GM23338 (cell line): Measurements from ENCODE around the gene ZNF532. TPM values are rescaled to one million over a fixed set of nuclear protein-coding genes. Genes with fewer than 3 reads are reported as not detected.

Experiments
- ATAC-seq: fragments of 200-7000 bp; cut with Tn5 transposase; 3 replicates; pipeline ENCODE4 v1.9.1; 2020
- DNase-seq: peaks from one replicate; pipeline ENCODE4 v3.0.0-alpha.2; 2015; ENCODE audit warnings: low spot score
- H2AFZ ChIP-seq: fragments of 200-600 bp; sonication (generic); 2 replicates; pipeline ENCODE4 v1.8.0; 2016; ENCODE audit warnings: antibody characterized with exemption, mild to moderate bottlenecking, moderate library complexity
- H3F3A ChIP-seq: fragments of 200-600 bp; sonication (generic); replicated peaks from 2 replicates; pipeline ENCODE4 v1.8.0; 2017; ENCODE audit warnings: antibody characterized with exemption, mixed run types, low read depth
- H3K27ac ChIP-seq: fragments of 200-600 bp; sonication (generic); 2 replicates; pipeline ENCODE4 v1.6.1; 2016; ENCODE audit warnings: low read depth
- H3K27me3 ChIP-seq: fragments of 200-600 bp; sonication (generic); 2 replicates; pipeline ENCODE4 v1.8.0; 2016; ENCODE audit warnings: mild to moderate bottlenecking, mixed run types, moderate library complexity; ENCODE audit not compliant: insufficient read depth
- H3K36me3 ChIP-seq: fragments of 200-600 bp; sonication (generic); 2 replicates; pipeline ENCODE4 v1.8.0; 2016; ENCODE audit warnings: mild to moderate bottlenecking; ENCODE audit not compliant: insufficient read depth
- H3K4me1 ChIP-seq: fragments of 200-600 bp; sonication (generic); 2 replicates; pipeline ENCODE4 v1.8.0; 2016; ENCODE audit warnings: mild to moderate bottlenecking, moderate library complexity; ENCODE audit not compliant: insufficient read depth
- H3K4me2 ChIP-seq: fragments of 200-600 bp; sonication (generic); 2 replicates; pipeline ENCODE4 v1.7.1; 2017; ENCODE audit warnings: mixed run types
- H3K4me3 ChIP-seq: fragments of 200-600 bp; sonication (generic); 2 replicates; pipeline ENCODE4 v1.6.1; 2016; ENCODE audit warnings: mixed run types
- H3K79me2 ChIP-seq: fragments of 200-600 bp; sonication (generic); replicated peaks from 2 replicates; pipeline ENCODE4 v1.8.0; 2017; ENCODE audit warnings: mild to moderate bottlenecking; ENCODE audit not compliant: insufficient read depth
- H3K9me2 ChIP-seq: fragments of 200-600 bp; sonication (generic); 2 replicates; pipeline ENCODE4 v1.8.0; 2017; ENCODE audit not compliant: insufficient read depth
- H4K20me1 ChIP-seq: fragments of 200-600 bp; sonication (generic); replicated peaks from 2 replicates; pipeline ENCODE4 v1.8.0; 2017; ENCODE audit warnings: mild to moderate bottlenecking; ENCODE audit not compliant: insufficient read depth
- H3K27ac Mint-ChIP-seq: 2 replicates; pipeline ENCODE4 v1.8.0; 2020; ENCODE audit warnings: inconsistent platforms, mild to moderate bottlenecking, moderate library complexity, mixed read lengths
- H3K27me3 Mint-ChIP-seq: 3 replicates; pipeline ENCODE4 v1.8.0; 2022; ENCODE audit warnings: low read depth, mild to moderate bottlenecking, moderate library complexity, mixed read lengths, inconsistent platforms; ENCODE audit not compliant: insufficient read depth, poor library complexity
- H3K36me3 Mint-ChIP-seq: 3 replicates; pipeline ENCODE4 v1.8.0; 2021; ENCODE audit warnings: low read depth, mild to moderate bottlenecking, inconsistent platforms, moderate library complexity, mixed read lengths
- H3K4me1 Mint-ChIP-seq: 3 replicates; pipeline ENCODE4 v1.8.0; 2020; ENCODE audit warnings: mild to moderate bottlenecking, inconsistent platforms, mixed read lengths
- H3K4me3 Mint-ChIP-seq: 3 replicates; pipeline ENCODE4 v1.8.0; 2021; ENCODE audit warnings: moderate library complexity, mild to moderate bottlenecking, inconsistent platforms, mixed read lengths
- H3K9me3 Mint-ChIP-seq: 3 replicates; pipeline ENCODE4 v1.8.0; 2020; ENCODE audit warnings: moderate library complexity, mild to moderate bottlenecking, inconsistent platforms, mixed read lengths
- CREB1 ChIP-seq: fragments of 250-450 bp; sonication (Bioruptor Pico); IDR thresholded peaks from 2 replicates; pipeline ENCODE4 v1.5.0; 2020; ENCODE audit warnings: low read depth, mild to moderate bottlenecking, moderate library complexity
- EZH2 ChIP-seq: fragments of 200-600 bp; sonication (generic); IDR thresholded peaks from one replicate; pipeline ENCODE4 v1.8.0; 2017; ENCODE audit warnings: antibody characterized with exemption, mild to moderate bottlenecking, low read depth; ENCODE audit not compliant: unreplicated experiment
- EZH2phosphoT487 ChIP-seq: fragments of 200-600 bp; sonication (generic); IDR thresholded peaks from one replicate; pipeline ENCODE4 v1.8.1; 2018; ENCODE audit warnings: antibody characterized with exemption; ENCODE audit not compliant: unreplicated experiment
- JUNB ChIP-seq: IDR thresholded peaks from one replicate; pipeline ENCODE4 v1.6.1; 2016; ENCODE audit warnings: antibody characterized with exemption; ENCODE audit not compliant: unreplicated experiment
- NANOG ChIP-seq: IDR thresholded peaks from 2 replicates; pipeline ENCODE4 v1.6.1; 2016; ENCODE audit warnings: antibody characterized with exemption, borderline replicate concordance
- POLR2AphosphoS5 ChIP-seq: IDR thresholded peaks from 2 replicates; pipeline ENCODE4 v1.6.1; 2016; ENCODE audit warnings: antibody characterized with exemption, low read depth
- STAT1 ChIP-seq: IDR thresholded peaks from one replicate; pipeline ENCODE4 v1.6.1; 2016; ENCODE audit warnings: antibody characterized with exemption; ENCODE audit not compliant: unreplicated experiment
- ZNF114 ChIP-seq: fragments of 250-450 bp; sonication (Bioruptor Pico); IDR thresholded peaks from 2 replicates; pipeline ENCODE4 v1.5.0; 2020; ENCODE audit warnings: mild to moderate bottlenecking, moderate library complexity
- ZNF331 ChIP-seq: fragments of 250-450 bp; sonication (Bioruptor Pico); IDR thresholded peaks from 2 replicates; pipeline ENCODE4 v1.5.0; 2020; ENCODE audit warnings: low read depth, mild to moderate bottlenecking, moderate library complexity
- ZNF462 ChIP-seq: fragments of 250-450 bp; sonication (Bioruptor Pico); IDR thresholded peaks from 2 replicates; pipeline ENCODE4 v1.5.0; 2020; ENCODE audit warnings: mild to moderate bottlenecking, moderate library complexity
- polyA plus RNA-seq: library from polyadenylated mRNA; unstranded; fragments of >200 nt; fragmentation: Nextera tagmentation; extraction: Ambion mirVana; gene quantifications from 2 replicates; pipeline ENCODE4 v1.2.1, GENCODE V29; 2016
- total RNA-seq: library from RNA; depleted of rRNA; stranded (reverse); fragments of >200 nt; shearing (Covaris generic); gene quantifications from 2 replicates; pipeline ENCODE4 v1.2.3, GENCODE V29; 2014
- TF ChIP-seq, protein P1 (sequence below), 2 experiments: fragments of 200-600 bp in 1 of 2; sonication (generic) in 1 of 2; conservative IDR thresholded peaks; 2 replicates each; pipeline versions ENCODE4 v1.5.1 to v1.6.1; 2016 to 2017; ENCODE audit warnings: antibody characterized with exemption in 2 of 2, low read depth in 2 of 2, mild to moderate bottlenecking in 2 of 2, moderate library complexity in 1 of 2
- TF ChIP-seq, protein P2 (sequence below): IDR thresholded peaks from one replicate; pipeline ENCODE4 v1.6.1; 2018; ENCODE audit warnings: antibody characterized with exemption; ENCODE audit not compliant: unreplicated experiment
- TF ChIP-seq, protein P3 (sequence below): IDR thresholded peaks from 2 replicates; pipeline ENCODE4 v1.6.1; 2016; ENCODE audit warnings: antibody characterized with exemption

The ZNF532 gene
- total and polyA plus RNA-seq, 2 experiments from 2014 or later = 51.5 to 225 TPM

DNA sequence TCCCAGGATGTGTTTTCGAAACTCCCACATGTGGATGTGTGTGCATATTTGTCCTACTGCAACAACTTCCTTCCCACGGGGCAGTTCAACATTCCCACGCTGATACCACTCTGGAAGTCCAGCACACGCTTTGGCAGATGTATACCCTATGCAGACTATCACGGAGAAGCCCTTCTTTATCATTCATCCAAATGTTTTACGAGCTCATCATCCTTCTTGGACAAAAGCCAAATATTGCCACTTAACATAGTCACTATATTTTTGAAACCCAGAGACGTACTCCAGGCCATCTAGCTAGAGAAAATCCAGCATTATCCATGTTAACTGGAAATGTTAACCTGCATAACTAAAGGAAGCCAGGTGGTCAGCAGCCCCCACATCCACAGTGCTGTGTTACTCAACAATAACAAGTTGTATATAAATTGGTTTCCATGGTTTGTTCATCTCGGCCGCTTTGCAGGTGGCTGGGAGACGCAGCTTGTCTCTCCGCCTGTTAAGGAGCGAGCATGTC lies 131.5 kb downstream of the ZNF532 start:
- H3K27ac Mint-ChIP-seq = no peak overlapping the region
- Histone ChIP-seq H3K36me3 (no peaks in the 10 kb centered on the region), H3K4me3 (no peak overlapping the region), H3K9me2 (peaks cover 2% of the 10 kb centered on the region; the same call in 1 of the 2 replicates), H2AFZ (no peak overlapping the region), H3K27ac (no peak overlapping the region), H4K20me1 (no peaks in the 10 kb centered on the region), H3K79me2 (no peaks in the 10 kb centered on the region), H3K4me2 (0 out of 2 replicates have a peak overlapping the region, but pooled peaks have one; percentile 29), H3K4me1 (peaks cover 23% of the 10 kb centered on the region), H3K27me3 (no peaks in the 10 kb centered on the region), H3F3A (0 out of 2 replicates have a peak, but pooled peaks cover 3% of the 10 kb centered on the region)
- no peak overlapping the region for H3K4me3 Mint-ChIP-seq
- peaks cover 24% of the 10 kb centered on the region for H3K4me1 Mint-ChIP-seq
- no peak for ATAC-seq
- H3K36me3 Mint-ChIP-seq = no peaks in the 10 kb centered on the region
- TF ChIP-seq JUNB (no peak), STAT1 (no peak), POLR2AphosphoS5 (no peak), EZH2 (no peak), CREB1 (no peak), ZNF114 (CRISPR knock-in tag) (no peak), NANOG (no peak), ZNF462 (CRISPR knock-in tag) (no peak), EZH2phosphoT487 (no peak), ZNF331 (CRISPR knock-in tag) (no peak)
- TF ChIP-seq, protein P1, sequence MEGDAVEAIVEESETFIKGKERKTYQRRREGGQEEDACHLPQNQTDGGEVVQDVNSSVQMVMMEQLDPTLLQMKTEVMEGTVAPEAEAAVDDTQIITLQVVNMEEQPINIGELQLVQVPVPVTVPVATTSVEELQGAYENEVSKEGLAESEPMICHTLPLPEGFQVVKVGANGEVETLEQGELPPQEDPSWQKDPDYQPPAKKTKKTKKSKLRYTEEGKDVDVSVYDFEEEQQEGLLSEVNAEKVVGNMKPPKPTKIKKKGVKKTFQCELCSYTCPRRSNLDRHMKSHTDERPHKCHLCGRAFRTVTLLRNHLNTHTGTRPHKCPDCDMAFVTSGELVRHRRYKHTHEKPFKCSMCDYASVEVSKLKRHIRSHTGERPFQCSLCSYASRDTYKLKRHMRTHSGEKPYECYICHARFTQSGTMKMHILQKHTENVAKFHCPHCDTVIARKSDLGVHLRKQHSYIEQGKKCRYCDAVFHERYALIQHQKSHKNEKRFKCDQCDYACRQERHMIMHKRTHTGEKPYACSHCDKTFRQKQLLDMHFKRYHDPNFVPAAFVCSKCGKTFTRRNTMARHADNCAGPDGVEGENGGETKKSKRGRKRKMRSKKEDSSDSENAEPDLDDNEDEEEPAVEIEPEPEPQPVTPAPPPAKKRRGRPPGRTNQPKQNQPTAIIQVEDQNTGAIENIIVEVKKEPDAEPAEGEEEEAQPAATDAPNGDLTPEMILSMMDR (conservative IDR thresholded peaks at IDR 0.05; ENCODE audit: low read depth in 2 of 2) = no peak
- TF ChIP-seq, protein P2, sequence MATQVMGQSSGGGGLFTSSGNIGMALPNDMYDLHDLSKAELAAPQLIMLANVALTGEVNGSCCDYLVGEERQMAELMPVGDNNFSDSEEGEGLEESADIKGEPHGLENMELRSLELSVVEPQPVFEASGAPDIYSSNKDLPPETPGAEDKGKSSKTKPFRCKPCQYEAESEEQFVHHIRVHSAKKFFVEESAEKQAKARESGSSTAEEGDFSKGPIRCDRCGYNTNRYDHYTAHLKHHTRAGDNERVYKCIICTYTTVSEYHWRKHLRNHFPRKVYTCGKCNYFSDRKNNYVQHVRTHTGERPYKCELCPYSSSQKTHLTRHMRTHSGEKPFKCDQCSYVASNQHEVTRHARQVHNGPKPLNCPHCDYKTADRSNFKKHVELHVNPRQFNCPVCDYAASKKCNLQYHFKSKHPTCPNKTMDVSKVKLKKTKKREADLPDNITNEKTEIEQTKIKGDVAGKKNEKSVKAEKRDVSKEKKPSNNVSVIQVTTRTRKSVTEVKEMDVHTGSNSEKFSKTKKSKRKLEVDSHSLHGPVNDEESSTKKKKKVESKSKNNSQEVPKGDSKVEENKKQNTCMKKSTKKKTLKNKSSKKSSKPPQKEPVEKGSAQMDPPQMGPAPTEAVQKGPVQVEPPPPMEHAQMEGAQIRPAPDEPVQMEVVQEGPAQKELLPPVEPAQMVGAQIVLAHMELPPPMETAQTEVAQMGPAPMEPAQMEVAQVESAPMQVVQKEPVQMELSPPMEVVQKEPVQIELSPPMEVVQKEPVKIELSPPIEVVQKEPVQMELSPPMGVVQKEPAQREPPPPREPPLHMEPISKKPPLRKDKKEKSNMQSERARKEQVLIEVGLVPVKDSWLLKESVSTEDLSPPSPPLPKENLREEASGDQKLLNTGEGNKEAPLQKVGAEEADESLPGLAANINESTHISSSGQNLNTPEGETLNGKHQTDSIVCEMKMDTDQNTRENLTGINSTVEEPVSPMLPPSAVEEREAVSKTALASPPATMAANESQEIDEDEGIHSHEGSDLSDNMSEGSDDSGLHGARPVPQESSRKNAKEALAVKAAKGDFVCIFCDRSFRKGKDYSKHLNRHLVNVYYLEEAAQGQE = no peak
- TF ChIP-seq, protein P3, sequence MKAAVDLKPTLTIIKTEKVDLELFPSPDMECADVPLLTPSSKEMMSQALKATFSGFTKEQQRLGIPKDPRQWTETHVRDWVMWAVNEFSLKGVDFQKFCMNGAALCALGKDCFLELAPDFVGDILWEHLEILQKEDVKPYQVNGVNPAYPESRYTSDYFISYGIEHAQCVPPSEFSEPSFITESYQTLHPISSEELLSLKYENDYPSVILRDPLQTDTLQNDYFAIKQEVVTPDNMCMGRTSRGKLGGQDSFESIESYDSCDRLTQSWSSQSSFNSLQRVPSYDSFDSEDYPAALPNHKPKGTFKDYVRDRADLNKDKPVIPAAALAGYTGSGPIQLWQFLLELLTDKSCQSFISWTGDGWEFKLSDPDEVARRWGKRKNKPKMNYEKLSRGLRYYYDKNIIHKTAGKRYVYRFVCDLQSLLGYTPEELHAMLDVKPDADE = no peak
- no peaks in the 10 kb centered on the region for H3K9me3 Mint-ChIP-seq
- DNase-seq = no peak
- peaks cover 4% of the 10 kb centered on the region for H3K27me3 Mint-ChIP-seq
